DMS153 treated with DMSO at 0.1 percent for 48 hours (cell line): ENCODE data around the gene DUSP28.
A peak's percentile ranks its signal among the peaks of the same experiment; 100 is the strongest.

ENCODE experiments used
- DNase-seq: peaks from one replicate; lab custom pipeline; 2025; ENCODE audit not compliant: unreplicated experiment; lab: John Stamatoyannopoulos, UW

Gene DUSP28

DNA sequence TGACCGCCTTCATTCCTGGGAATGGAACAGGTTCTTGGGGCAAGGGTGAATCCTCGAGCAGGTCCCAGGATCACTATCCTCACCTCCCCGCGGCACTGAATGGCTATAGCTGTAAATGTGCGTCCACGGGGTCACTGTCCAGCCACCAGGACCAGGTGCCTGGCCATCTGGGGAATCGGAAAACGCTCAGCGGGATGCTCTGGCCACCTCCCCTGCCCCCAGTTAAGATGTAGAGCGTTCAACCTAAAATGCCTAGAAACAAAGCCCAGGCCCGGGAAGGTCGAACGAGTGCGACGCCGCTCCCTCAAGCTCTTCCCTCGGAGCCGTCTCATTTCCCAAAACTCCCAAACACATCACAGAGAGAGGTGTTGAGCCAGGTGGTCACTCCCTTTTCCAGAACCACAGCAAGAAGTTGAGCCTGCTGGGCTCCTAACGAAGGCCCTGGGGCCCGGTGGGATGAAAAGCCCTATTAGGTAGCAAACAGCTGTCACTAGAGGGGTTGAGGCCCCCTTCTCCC lies 25.6 kb downstream of the DUSP28 start:
- DNase-seq = no peak

DNA sequence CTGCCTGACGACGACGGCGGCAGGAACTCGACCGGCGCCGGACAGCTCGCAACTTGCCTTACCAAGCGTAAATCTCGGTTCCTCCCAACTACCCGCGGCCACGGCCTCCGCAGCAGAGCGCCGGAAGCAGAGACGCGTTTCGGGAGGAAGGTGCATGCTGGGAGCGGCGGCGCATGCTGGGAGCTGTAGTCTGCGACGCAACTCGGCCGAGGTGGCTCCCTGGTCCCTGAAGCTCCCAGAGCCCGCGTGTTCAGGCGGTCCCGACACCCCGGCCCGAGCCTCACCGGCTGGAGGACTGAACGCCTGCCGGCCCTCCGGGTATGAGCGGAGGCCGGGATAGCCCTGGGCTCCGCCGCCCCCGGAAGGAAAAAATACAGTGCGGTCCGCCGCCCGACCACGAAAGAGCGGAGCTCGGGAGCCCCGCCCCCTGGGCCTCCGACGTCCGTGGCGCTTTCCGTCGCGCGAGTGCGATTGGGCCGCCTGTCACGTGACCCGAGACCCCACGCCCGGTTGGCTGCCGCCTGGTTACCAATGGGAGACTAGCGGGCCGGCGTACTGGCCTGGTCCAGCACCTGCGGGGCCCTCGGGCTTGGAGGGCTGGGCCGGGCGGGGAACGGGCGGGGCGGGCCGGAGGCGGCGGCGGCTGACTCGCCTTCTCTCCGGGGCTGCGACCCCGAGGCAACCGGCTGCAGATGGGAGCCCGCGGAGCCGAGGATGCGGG lies 26.2 kb downstream of the DUSP28 start, which contains the start of gene CAPN10:
Gene CAPN10, plus strand, starts transcription at position 537 of the 721 bp plus-strand sequence. Its CDS starts 178 bp downstream, at position 715.
- DNase-seq = peak; percentile 83

DNA sequence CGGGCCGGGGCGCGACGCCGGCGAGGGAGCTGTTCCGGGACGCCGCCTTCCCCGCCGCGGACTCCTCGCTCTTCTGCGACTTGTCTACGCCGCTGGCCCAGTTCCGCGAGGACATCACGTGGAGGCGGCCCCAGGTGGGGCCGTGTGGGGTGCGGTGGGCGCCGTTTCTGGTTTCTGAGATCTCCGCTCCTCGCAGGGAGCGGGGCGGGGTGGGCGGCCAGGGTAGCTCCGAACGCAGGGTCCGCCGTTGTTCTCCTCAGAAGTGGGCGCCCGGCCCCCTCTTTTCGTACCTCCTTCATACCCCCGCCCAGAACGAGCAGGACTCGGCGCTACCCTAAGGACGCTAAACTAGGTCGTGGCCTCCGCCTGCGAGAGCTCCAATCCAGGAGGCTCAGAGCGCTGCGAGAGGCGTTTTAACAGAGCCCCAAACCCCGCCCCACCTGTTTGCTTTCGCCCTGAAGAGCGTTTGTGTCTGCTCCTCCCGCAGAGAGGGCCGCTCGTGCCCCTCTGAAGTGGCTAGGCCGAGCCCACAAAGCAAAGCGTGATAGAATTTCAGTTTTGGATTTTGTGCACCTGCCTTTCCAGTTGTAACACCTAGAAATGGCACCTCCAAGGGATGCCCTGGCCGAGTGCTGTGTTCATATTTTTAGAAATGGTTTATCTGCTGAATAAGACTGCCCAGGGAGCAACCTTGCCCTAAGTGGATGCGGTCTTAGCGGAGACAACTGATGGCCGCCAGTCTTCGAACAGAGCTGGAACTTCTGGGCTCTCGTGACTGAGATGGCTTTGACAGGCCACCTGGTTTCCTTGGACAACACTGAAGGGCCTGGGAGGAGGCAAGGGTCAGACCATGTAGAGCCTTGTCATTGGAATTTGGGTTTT lies 27.0 kb downstream of the DUSP28 start:
- no peak for DNase-seq

DNA sequence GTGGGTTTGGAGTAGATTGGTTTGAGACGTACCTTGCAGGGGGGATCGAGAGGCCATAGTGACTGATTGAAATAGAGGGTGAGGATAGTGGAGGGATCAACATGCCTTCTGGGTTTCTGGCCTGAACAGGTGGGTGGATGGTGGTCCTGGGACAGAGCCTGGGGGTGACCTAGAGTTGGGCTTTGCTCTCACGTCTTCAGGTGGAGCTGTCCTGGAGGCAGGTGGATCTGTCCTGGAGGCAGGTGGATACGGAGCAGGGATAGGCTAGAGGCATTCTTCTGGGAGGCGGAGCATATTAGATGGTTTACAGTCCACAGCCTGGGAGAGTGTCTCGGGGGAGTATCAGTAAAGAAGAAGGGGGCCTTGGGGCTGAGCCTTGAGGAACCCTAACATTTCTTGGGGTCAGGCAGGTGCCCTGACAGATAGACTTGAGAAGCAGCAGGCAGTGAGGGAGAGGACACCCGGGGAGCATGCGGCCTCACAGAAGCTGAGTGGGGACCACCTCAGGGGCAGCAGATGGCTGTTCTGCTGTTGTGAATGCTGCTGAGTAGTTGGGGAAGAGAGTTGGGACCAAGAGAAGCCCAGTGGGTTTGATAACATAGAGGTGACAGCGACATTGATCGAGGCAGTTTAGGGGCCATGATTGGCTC lies 28.0 kb downstream of the DUSP28 start:
- no peak for DNase-seq

DNA sequence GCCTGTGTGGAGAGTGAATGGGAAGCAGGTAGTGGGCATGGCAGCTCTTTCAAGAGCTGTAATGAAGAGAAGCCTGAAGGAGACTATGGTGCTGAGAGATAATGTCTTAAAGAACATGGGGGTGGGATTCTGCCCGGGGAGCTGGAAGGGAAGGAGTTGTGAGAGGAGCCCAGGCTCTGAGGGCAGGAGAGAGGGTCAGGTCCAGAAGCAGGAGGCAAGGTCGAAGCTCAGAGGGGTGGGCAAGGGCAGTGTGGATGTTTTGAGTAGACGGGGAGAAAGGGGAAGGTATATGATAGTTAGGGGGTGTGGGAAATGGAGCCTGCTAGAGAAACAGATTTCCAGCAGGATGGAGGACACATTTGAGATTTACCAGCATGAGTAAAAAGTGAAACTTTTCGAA lies 28.5 kb downstream of the DUSP28 start:
- DNase-seq = no peak

DNA sequence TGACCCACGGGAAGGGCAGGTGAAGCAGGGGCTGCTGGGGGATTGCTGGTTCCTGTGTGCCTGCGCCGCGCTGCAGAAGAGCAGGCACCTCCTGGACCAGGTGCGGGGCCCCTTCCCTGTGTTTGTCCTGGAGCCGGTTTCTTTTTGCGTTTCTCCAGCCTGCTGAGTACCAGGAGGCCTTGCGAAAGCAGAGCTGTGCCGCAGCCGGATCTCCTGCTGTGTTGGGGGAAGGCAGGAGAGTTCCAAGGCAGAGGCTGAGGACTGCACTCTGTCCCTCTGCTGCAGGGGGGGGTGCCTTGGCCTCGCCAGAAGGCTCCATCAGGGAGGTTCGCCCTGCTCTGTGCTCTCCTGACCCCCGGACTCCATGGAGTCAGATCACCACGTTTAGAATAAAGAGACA lies 29.2 kb downstream of the DUSP28 start:
- no peak for DNase-seq

DNA sequence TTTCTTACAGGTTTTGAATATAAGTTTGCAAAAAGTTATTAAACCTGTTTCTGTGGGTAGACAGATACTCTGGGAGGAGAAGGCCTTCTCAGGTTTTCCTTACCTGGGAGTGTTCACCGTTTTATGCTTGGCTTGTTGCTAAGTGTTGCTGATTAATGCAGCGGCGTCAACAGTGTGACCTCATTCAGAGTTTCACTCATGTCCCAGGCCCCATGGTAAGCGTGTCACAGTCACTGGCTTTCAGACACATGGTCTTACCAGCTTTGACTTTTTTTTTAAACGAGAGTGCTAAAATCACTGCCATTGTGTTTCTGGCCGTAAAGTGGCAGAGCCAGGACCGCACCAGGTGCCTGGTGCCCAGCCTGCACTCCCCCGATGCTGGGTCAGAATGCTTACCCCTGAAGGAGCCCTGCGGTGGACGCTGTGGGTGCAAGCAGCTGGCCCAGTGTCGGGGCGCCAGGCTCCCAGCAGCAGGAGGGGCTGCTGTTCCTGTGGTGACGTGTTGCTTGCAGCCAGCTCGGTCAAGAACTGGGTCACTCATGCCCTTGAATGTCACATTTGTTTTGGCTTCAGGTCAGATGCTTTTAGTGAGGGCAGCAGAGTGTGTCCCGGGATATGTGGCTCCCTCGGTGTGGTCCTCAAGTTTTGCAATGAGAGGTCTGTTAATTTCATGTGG lies 29.8 kb downstream of the DUSP28 start:
- no peak for DNase-seq

DNA sequence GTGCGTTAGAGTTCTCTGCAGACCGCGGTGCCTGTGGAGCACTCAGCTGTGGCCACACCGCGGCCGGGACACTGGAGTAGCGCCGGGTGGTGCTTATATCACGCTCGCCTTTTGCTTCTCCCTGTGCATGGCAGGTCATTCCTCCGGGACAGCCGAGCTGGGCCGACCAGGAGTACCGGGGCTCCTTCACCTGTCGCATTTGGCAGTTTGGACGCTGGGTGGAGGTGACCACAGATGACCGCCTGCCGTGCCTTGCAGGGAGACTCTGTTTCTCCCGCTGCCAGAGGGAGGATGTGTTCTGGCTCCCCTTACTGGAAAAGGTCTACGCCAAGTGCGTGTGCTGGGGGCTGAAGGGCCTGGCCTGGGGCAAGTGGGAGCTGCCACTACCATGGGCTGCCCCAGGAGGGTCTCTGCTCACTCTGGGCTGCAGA lies 30.5 kb downstream of the DUSP28 start:
- no peak for DNase-seq

DNA sequence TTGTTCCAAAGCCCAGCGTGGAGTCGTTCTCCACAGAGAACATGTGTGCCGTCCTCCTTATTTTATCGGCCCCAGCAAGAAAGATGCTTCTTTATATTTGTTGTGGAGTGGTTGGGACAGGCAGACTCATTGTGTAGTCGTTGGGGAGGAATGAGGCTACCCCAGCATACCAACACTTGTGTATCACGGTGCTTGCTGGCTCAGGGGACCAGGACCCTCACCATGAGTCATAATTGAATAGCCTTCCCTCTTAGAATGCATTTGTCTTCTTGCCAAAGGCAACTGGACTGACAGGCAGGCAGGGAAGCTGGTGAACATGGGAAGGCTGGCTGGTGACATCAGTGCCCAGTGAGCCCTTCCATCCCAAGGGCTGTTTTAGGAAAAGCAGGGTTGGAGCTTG lies 31.1 kb downstream of the DUSP28 start:
- DNase-seq = no peak

DNA sequence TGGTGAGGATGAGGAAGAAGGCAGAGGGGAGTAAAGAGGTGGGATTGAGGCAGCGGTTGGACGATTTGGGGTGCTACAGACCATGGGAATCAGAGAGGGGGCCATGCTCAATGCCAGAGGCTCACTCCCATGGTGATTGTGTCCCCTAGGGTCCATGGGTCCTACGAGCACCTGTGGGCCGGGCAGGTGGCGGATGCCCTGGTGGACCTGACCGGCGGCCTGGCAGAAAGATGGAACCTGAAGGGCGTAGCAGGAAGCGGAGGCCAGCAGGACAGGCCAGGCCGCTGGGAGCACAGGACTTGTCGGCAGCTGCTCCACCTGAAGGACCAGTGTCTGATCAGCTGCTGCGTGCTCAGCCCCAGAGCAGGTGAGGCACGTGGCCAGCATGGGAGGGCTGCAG lies 31.6 kb downstream of the DUSP28 start:
- DNase-seq = no peak

DNA sequence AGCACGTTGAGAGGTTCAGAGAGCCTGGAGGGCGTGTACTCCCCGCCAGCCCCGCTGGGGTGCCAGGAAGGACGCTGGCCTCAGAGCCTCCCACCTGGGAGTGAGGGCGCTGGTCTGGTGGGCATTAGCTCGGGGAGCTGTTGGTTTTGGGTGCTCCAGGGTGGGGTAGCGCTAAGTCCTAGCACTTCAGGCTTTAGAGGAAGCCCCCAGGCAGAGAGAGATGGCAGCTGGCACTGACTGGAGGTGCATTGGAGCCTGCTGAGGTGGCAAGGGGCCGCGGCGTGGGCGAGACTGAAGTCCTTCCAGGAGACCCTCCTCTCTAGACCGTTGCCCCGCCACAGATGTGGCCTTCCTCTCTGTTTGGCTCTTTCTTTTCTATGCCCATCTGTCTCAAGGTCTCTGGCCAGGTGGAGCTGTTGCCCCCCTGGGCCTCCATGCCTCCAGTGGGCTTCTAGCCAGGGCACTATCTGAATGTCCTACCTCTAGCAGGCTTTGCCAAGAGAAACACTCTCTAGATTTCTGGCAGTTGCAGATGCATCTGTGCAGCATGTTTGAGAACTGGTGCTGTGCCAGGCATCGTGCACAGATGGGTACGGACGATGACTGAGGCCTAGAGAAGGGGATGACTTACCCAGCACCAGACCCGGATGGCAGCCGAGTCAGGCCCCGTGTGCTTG lies 33.0 kb downstream of the DUSP28 start:
- DNase-seq = no peak

DNA sequence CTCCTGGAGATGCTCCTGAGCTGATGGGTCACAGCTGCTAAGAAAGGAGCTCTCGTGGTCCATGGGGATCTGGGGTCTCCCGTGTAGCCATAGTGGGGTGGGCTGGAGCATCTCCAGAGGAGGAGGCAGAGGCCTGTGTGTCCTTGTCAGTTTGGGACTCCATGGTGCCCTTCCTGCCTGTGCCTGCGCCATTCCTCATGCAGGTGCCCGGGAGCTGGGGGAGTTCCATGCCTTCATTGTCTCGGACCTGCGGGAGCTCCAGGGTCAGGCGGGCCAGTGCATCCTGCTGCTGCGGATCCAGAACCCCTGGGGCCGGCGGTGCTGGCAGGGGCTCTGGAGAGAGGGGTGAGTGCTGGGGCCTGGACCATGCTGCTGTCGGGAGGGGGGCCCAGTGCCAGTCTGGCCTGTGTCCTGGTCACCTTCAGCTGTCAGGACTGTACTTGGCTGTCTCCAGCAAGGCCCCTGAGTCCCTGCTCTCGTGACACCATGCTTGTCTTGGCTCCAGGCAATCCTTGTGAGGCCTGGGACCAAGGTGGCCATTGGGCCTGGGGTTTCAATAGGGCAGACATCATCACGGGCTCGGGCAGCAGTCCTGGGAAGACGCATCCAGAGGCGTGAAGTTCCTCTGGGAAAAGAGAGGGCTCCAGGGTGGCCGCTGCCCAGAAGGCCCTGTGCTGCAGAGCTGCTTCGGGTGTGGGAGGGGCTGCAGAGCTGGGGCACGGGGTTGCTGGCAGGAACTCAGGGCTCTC lies 33.7 kb downstream of the DUSP28 start:
- DNase-seq = no peak

DNA sequence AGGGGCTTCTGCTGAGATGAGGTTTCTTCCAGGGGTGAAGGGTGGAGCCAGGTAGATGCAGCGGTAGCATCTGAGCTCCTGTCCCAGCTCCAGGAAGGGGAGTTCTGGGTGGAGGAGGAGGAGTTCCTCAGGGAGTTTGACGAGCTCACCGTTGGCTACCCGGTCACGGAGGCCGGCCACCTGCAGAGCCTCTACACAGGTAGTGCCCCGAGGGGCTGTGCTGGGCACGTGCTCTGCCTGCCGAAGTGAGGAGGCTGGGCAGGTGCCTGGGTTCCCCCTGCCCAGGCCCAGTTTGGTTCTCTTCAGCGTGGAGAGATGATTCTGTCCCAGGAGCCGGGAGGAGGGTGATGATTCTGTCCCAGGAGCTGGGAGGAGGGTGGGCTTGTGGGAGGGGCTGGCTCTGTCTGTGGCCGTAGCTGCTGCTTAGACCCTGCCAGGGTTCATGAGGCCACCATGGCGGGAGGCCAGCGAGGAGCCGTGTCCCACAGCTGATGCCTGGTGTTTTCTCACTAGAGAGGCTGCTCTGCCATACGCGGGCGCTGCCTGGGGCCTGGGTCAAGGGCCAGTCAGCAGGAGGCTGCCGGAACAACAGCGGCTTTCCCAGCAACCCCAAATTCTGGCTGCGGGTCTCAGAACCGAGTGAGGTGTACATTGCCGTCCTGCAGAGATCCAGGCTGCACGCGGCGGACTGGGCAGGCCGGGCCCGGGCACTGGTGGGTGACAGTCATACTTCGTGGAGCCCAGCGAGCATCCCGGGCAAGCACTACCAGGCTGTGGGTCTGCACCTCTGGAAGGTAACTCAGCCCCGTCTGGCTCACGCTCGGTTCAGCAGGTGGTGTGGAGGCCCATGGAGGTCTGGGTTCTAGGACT lies 34.6 kb downstream of the DUSP28 start:
- DNase-seq = no peak

DNA sequence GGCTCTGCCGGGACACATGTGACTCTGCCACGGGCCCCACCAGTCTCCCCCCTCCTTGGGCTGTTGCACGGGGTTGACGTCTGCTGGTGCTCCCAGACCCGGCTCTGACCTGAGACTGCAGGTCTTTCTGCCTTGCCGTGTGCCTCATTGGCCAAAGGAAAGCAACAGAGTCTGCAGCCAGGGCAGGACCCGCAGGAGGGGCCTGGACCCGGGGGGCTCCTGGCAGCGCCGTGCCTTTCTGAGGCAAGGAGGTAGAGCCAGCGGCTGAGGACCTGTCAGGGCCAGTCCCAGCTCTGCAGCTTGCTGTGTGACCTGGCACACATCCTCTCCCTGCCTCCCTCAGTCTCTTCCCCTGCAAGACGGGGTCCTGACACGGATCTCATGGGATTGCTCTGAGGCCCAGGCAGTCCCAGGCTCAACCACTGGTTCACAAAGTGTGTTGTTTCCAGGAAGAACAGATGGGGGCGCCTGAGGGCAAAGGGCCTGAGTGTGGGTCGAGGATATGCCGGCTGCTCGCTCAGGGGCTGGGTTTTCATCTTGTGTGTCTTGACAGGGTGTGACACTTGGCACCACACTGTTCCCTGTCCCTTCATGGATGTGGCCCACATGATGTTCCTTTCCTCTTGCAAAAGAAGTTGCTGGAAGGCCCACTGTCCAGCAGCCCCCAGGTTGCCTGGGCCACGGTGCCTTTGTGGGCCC lies 35.4 kb downstream of the DUSP28 start:
- DNase-seq = no peak

DNA sequence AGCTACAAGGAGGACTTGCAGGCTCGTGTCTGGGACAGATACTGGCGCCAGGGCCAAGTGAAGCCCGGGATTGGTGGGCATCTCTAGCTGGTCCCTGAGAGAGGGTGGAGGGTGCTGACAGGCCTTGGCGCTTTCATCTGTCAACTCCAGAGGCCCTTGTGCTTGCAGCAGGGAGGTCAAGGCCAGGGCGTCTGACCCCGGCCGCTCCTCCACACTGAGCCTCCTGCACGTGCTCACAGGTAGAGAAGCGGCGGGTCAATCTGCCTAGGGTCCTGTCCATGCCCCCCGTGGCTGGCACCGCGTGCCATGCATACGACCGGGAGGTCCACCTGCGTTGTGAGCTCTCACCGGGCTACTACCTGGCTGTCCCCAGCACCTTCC lies 35.9 kb downstream of the DUSP28 start:
- DNase-seq = no peak

DNA sequence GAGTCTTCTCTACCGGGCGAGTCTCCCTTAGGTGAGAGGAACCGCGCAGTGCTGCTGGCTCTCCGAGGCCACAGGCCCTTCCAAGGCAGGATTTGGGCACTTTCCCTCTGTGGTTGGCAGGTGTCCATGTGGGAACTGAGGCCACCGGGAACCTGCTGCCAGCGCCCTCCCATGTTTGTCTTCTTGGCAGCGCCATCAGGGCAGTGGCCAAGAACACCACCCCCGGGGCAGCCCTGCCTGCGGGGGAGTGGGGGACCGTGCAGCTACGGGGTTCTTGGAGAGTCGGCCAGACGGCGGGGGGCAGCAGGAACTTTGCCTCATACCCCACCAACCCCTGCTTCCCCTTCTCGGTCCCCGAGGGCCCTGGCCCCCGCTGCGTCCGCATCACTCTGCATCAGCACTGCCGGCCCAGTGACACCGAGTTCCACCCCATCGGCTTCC lies 36.4 kb downstream of the DUSP28 start:
- no peak for DNase-seq

DNA sequence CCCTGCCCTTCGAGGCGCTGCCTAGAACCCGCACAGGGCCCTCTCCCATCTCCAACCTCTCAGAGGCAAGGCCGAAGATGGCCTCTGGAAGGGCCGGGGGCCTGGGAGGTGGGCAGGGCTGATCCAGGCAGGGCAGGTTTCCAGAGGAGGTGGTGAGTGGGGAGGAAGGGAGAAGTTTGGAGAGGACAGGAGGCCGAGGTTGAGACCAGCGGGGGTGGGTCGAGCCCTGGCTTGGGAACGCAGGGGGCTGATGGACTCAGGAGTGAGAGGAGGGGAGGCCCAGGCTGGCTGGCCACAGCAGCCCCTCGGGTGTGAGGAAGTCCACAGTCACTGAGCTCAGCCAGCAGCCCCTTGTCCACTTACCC lies 36.9 kb downstream of the DUSP28 start:
- no peak for DNase-seq
